HepG2 (cell line): ENCODE results near the gene PDK2. TPM values are rescaled to one million over a fixed set of nuclear protein-coding genes. Genes with fewer than 3 reads are reported as not detected.

Experiments used
- ATAC-seq: fragments of 200-7000 bp; cut with Tn5 transposase; 3 replicates; pipeline ENCODE4 v1.9.1; 2020; ENCODE audit warnings: mild to moderate bottlenecking, moderate library complexity
- BruUV-seq: library from RNA; stranded (reverse); fragments of 400-500 nt; replicated peaks from 2 replicates; lab custom pipeline; 2021; lab: Mats Ljungman, UMichigan
- CTCF ChIA-PET: fragments of 300-600 bp; formaldehyde crosslinking; extraction: SDS; loops from one replicate; lab custom pipeline; 2021; ENCODE audit warnings: low total read pairs, inconsistent platforms, low intra/inter-chr PET ratio; lab: Yijun Ruan, JAX
- POLR2A ChIA-PET: fragments of 350-600 bp; sonication (Branson Sonifier 250); formaldehyde crosslinking; loops from one replicate; lab custom pipeline; 2020; ENCODE audit warnings: antibody characterized with exemption, inconsistent platforms; lab: Yijun Ruan, JAX
- DNase-seq: peaks from one replicate; pipeline ENCODE4 v3.0.0-alpha.2; 2015; ENCODE audit warnings: low spot score
- FAIRE-seq: peaks from 3 replicates; lab custom pipeline; 2011; peaks lifted over from hg19 to GRCh38; lab: Jason Lieb, UNC
- H2AFZ ChIP-seq: one replicate; pipeline ENCODE4 v1.6.1; 2011; ENCODE audit warnings: low read length, inconsistent platforms
- H3K27ac ChIP-seq: fragments of 300-600 bp; 3 replicates; pipeline ENCODE4 v1.8.0; 2011; ENCODE audit warnings: mixed run types, mild to moderate bottlenecking, mixed read lengths, low read length, inconsistent platforms; ENCODE audit not compliant: insufficient read depth; ENCODE audit errors: extremely low read length
- H3K27me3 ChIP-seq, 2 experiments: fragments of 200-600 bp in 1 of 2; 2 replicates in 1 of 2; 3 replicates in 1 of 2; pipeline versions ENCODE4 v1.6.0 to v1.8.0; 2011; ENCODE audit warnings: low read length in 2 of 2, mild to moderate bottlenecking in 2 of 2, moderate library complexity in 2 of 2, inconsistent platforms in 1 of 2; ENCODE audit not compliant: insufficient read depth in 2 of 2, control insufficient read depth in 1 of 2
- H3K36me3 ChIP-seq, 2 experiments: fragments of 200-600 bp in 1 of 2; replicated peaks in 1 of 2; 2 replicates in 1 of 2; 3 replicates in 1 of 2; pipeline versions ENCODE4 v1.5.1 to v1.8.0; 2011; ENCODE audit warnings: low read length in 2 of 2, inconsistent platforms in 1 of 2; ENCODE audit not compliant: insufficient read depth in 2 of 2, control insufficient read depth in 1 of 2
- H3K4me1 ChIP-seq: 2 replicates; pipeline ENCODE4 v1.5.1; 2012; ENCODE audit warnings: low read length, inconsistent platforms; ENCODE audit not compliant: insufficient read depth
- H3K4me2 ChIP-seq: 2 replicates; pipeline ENCODE4 v1.6.0; 2011; ENCODE audit warnings: low read depth, low read length, inconsistent platforms
- H3K4me3 ChIP-seq, 3 experiments: fragments of 200-600 bp in 1 of 3; sonication (generic), shearing (Covaris generic) in 1 of 3; replicated peaks in 1 of 3; 2 replicates each; pipeline ENCODE4 v1.5.1; 2011 to 2016; ENCODE audit warnings: low read length in 3 of 3, inconsistent platforms in 2 of 3, low read depth in 2 of 3, mild to moderate bottlenecking in 2 of 3, control low read depth in 1 of 3, mixed read lengths in 1 of 3; ENCODE audit not compliant: insufficient read depth in 1 of 3
- H3K79me2 ChIP-seq: one replicate; pipeline ENCODE4 v1.6.1; 2011; ENCODE audit warnings: low read length, inconsistent platforms; ENCODE audit not compliant: insufficient read depth
- H3K9ac ChIP-seq: 2 replicates; pipeline ENCODE4 v1.6.0; 2011; ENCODE audit warnings: mild to moderate bottlenecking, low read depth, low read length, inconsistent platforms; ENCODE audit not compliant: insufficient read depth
- H3K9me3 ChIP-seq: 2 replicates; pipeline ENCODE4 v1.5.1; 2012; ENCODE audit warnings: mild to moderate bottlenecking, low read length
- H4K20me1 ChIP-seq: 2 replicates; pipeline ENCODE4 v1.6.0; 2011; ENCODE audit warnings: inconsistent platforms, mild to moderate bottlenecking, low read length, moderate library complexity; ENCODE audit not compliant: insufficient read depth
- WGBS: methylation state at CpG from one replicate; pipeline ENCODE4 v1.1.6; 2017; ENCODE audit warnings: low lambda C conversion rate; 5-methylcytosine and 5-hydroxymethylcytosine counted together
- in situ Hi-C: cut with HindIII; loops from 2 replicates; pipeline ENCODE4 v1.10.0; 2017; ENCODE audit warnings: low pct_unique_long_range_greater_than_20kb; ENCODE audit not compliant: extremely low pct_ligation_motif_present
- intact Hi-C: fragments of 100-400 bp; cut with micrococcal nuclease; formaldehyde crosslinking; loops from one replicate; pipeline ENCODE4 v1.10.0; 2022; ENCODE audit not compliant: unreplicated experiment
- polyA plus RNA-seq, 8 experiments: library from polyadenylated mRNA; depleted of rRNA in 3 of 8; stranded (reverse) in 7 of 8; unstranded in 1 of 8; fragments of >200 nt; fragmentation: Illumina TruSeq in 4 of 8; extraction: Trizol in 4 of 8; gene quantifications; 2 replicates each; pipeline versions ENCODE4 v1.2.1 to v1.2.3, GENCODE V29; 2011 to 2016; ENCODE audit warnings: low read depth in 4 of 8, missing spikeins in 1 of 8, mixed read lengths in 1 of 8; ENCODE audit not compliant: insufficient read depth in 1 of 8
- total RNA-seq, 5 experiments: library from RNA; depleted of rRNA; stranded (reverse); fragments of >200 nt; fragmentation: Illumina TruSeq; extraction: Trizol; gene quantifications; 2 replicates each; pipeline ENCODE4 v1.2.3, GENCODE V29; 2016; ENCODE audit warnings: low read depth in 1 of 5
- TF ChIP-seq, protein P1 (sequence below): sonication (generic); formaldehyde crosslinking; IDR thresholded peaks from 2 replicates; pipeline ENCODE4 v1.5.1; 2020; ENCODE audit warnings: mild to moderate bottlenecking, missing genetic modification reagents, borderline replicate concordance
- TF ChIP-seq, protein P2 (sequence below): fragments of 450-650 bp; IDR thresholded peaks from 2 replicates; pipeline ENCODE4 v1.6.1; 2016

PDK2 gene
- total and polyA plus RNA-seq, 2 of the 13 experiments (the other 11 are each of a cell fraction or from before 2014, with no cell fraction given), result 18.5 to 59.7 TPM

DNA sequence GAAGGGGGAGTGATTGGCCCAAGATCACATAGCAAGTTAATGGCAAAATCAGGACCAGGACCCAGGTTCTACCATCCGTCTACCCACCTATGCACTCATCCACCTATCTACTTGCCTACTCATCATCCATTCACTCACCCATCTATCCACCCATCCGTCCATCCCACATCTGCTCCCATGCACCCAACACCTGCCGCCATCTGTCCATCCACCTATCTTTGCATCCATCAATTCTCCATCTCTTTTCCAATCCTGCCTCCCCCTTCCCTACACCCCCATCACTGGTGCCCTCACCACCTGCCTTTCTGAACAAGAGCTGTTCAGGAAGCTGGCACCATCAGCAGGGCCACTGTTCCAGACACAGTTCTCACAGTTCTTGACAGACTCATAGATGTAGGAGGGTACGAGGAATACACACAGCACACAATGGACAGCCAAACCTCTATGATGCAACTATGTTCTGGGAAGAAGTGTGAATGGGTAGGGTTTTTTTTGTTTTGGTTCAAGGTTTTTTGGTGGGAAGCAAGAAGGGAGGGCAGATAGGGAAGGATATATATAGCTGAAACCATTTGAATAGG lies 30.4 kb downstream of the PDK2 start:
- no peaks in the 10 kb centered on the region for H3K36me3 ChIP-seq
- H3K4me3 ChIP-seq, result no peak overlapping the region
- ChIA-PET CTCF (no interaction called here), POLR2A (interaction anchor here (1.0 kb wide), 1 partner anchor 16 kb away, joined by 3 read pairs; no protein-coding TSS in a partner anchor)
- H4K20me1 ChIP-seq, result no peaks in the 10 kb centered on the region
- no peak for ATAC-seq
- no TSS peak for BruUV-seq
- peaks cover 11 to 38% of the 10 kb centered on the region in 2 experiments for H3K27me3 ChIP-seq
- H2AFZ ChIP-seq, result no peak overlapping the region
- H3K9me3 ChIP-seq, result no peaks in the 10 kb centered on the region
- no peak overlapping the region for H3K4me2 ChIP-seq
- H3K9ac ChIP-seq, result no peak overlapping the region
- H3K27ac ChIP-seq, result no peak overlapping the region
- no peak for DNase-seq
- no peaks in the 10 kb centered on the region for H3K79me2 ChIP-seq
- intact Hi-C loops (no loop called here), in situ Hi-C loops (no loop called here)
- FAIRE-seq, result no peak
- peaks cover 30% of the 10 kb centered on the region for H3K4me1 ChIP-seq
- TF ChIP-seq, protein P1, sequence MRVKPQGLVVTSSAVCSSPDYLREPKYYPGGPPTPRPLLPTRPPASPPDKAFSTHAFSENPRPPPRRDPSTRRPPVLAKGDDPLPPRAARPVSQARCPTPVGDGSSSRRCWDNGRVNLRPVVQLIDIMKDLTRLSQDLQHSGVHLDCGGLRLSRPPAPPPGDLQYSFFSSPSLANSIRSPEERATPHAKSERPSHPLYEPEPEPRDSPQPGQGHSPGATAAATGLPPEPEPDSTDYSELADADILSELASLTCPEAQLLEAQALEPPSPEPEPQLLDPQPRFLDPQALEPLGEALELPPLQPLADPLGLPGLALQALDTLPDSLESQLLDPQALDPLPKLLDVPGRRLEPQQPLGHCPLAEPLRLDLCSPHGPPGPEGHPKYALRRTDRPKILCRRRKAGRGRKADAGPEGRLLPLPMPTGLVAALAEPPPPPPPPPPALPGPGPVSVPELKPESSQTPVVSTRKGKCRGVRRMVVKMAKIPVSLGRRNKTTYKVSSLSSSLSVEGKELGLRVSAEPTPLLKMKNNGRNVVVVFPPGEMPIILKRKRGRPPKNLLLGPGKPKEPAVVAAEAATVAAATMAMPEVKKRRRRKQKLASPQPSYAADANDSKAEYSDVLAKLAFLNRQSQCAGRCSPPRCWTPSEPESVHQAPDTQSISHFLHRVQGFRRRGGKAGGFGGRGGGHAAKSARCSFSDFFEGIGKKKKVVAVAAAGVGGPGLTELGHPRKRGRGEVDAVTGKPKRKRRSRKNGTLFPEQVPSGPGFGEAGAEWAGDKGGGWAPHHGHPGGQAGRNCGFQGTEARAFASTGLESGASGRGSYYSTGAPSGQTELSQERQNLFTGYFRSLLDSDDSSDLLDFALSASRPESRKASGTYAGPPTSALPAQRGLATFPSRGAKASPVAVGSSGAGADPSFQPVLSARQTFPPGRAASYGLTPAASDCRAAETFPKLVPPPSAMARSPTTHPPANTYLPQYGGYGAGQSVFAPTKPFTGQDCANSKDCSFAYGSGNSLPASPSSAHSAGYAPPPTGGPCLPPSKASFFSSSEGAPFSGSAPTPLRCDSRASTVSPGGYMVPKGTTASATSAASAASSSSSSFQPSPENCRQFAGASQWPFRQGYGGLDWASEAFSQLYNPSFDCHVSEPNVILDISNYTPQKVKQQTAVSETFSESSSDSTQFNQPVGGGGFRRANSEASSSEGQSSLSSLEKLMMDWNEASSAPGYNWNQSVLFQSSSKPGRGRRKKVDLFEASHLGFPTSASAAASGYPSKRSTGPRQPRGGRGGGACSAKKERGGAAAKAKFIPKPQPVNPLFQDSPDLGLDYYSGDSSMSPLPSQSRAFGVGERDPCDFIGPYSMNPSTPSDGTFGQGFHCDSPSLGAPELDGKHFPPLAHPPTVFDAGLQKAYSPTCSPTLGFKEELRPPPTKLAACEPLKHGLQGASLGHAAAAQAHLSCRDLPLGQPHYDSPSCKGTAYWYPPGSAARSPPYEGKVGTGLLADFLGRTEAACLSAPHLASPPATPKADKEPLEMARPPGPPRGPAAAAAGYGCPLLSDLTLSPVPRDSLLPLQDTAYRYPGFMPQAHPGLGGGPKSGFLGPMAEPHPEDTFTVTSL, result no peak
- TF ChIP-seq, protein P2, sequence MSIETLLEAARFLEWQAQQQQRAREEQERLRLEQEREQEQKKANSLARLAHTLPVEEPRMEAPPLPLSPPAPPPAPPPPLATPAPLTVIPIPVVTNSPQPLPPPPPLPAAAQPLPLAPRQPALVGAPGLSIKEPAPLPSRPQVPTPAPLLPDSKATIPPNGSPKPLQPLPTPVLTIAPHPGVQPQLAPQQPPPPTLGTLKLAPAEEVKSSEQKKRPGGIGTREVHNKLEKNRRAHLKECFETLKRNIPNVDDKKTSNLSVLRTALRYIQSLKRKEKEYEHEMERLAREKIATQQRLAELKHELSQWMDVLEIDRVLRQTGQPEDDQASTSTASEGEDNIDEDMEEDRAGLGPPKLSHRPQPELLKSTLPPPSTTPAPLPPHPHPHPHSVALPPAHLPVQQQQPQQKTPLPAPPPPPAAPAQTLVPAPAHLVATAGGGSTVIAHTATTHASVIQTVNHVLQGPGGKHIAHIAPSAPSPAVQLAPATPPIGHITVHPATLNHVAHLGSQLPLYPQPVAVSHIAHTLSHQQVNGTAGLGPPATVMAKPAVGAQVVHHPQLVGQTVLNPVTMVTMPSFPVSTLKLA, result 0 out of 2 replicates have a peak, but pooled peaks have one; percentile 16
- 51% methylated on average over 4 of the region's 4 CpGs for WGBS
